ENCODE results near the gene MED17.

MED17 gene

GRCh38 chr11:93849751-93850593 is 65.9 kb downstream of the MED17 start:
- no peaks in the 10 kb centered on the region for H3K79me2 ChIP-seq (ENCODE audit: control insufficient read depth, insufficient read depth, low read length)
- peak overlapping the region; percentile 61 for H3K56ac ChIP-seq (ENCODE audit: low read length)
- WGBS (ENCODE audit: extremely low coverage, insufficient coverage, low lambda C conversion rate), result no CpG with 5 or more reads among the region's 67 CpGs
- peak overlapping the region; percentile 28 for H3K9ac ChIP-seq (ENCODE audit: low read length)
- no peak overlapping the region for H2AK5ac ChIP-seq (ENCODE audit: low read length)
- peak overlapping the region; percentile 6 for H3K4me2 ChIP-seq (ENCODE audit: low read length)
- no peak overlapping the region for H3K23ac ChIP-seq (ENCODE audit: low read length)
- H3K27me3 ChIP-seq (ENCODE audit: insufficient read depth, low read length, poor library complexity), result no peaks in the 10 kb centered on the region
- no peaks in the 10 kb centered on the region for H3K36me3 ChIP-seq (ENCODE audit: control insufficient read depth, insufficient read depth, low read length)
- no peak overlapping the region for H3K4me3 ChIP-seq (ENCODE audit: low read length)
- peak overlapping the region; percentile 80 for H2BK15ac ChIP-seq (replicated peaks; ENCODE audit: low read depth)
- H3K79me1 ChIP-seq (ENCODE audit: low read length), result no peaks in the 10 kb centered on the region
- H3K4ac ChIP-seq (ENCODE audit: low read depth, low read length), result peak overlapping the region; percentile 94
- peaks cover 4% of the 10 kb centered on the region for H3K4me1 ChIP-seq (ENCODE audit: control insufficient read depth, low read depth, low read length)
- DNase-seq, result no peak
- H2BK5ac ChIP-seq (ENCODE audit: low read length), result no peak overlapping the region
- H3K27ac ChIP-seq (ENCODE audit: low read depth, low read length), result no peak overlapping the region
- H3K18ac ChIP-seq (ENCODE audit: low read length), result peak overlapping the region; percentile 95
- H4K5ac ChIP-seq (ENCODE audit: low read length), result no peak overlapping the region
- H4K8ac ChIP-seq (ENCODE audit: low read depth, low read length), result peak overlapping the region; percentile 65
- H2BK120ac ChIP-seq (ENCODE audit: low read depth, low read length), result peak overlapping the region; percentile 31

DNA sequence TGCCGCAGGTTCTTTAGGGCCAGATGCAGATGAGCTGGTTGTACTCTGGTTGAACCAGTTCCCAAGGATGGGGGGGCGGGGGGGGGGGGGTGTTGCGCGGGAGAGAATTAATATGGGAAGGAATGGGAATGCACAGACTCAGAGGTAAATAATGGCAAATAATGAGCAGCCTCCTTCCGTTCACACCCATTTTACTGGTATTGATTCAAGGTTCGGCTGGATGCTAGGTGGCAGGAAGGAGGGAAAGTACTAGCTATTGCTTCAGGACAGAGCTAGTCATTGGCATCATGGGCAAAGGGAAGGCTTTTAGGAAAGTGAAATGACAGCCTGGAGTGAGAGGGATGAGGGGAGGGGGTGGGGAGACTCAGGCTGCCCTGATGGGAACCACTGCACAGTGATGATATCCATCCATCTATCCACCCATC is 66.5 kb downstream of the MED17 start, which contains the start of gene VSTM5:
VSTM5 (minus strand) TSS at position 25 of the 425 bp plus-strand sequence. CDS start 116 bp downstream, outside the sequence.
- Histone ChIP-seq H3K27ac (ENCODE audit: low read depth, low read length) (no peak within 1 kb of the TSS), H4K8ac (ENCODE audit: low read depth, low read length) (peak within 1 kb of the TSS; percentile 65), H3K56ac (ENCODE audit: low read length) (peak within 1 kb of the TSS; percentile 61), H2AK5ac (ENCODE audit: low read length) (no peak within 1 kb of the TSS), H3K18ac (ENCODE audit: low read length) (peak within 1 kb of the TSS; percentile 95), H3K79me1 (ENCODE audit: low read length) (no peaks in the 10 kb centered on the region), H3K36me3 (ENCODE audit: control insufficient read depth, insufficient read depth, low read length) (no peaks in the 10 kb centered on the region), H2BK15ac (replicated peaks; ENCODE audit: low read depth) (peak within 1 kb of the TSS; percentile 80), H3K4ac (ENCODE audit: low read depth, low read length) (peak within 1 kb of the TSS; percentile 94), H3K4me1 (ENCODE audit: control insufficient read depth, low read depth, low read length) (peaks cover 4% of the 10 kb centered on the region), H2BK5ac (ENCODE audit: low read length) (no peak within 1 kb of the TSS), H4K5ac (ENCODE audit: low read length) (no peak within 1 kb of the TSS), H3K79me2 (ENCODE audit: control insufficient read depth, insufficient read depth, low read length) (no peaks in the 10 kb centered on the region), H2BK120ac (ENCODE audit: low read depth, low read length) (peak within 1 kb of the TSS; percentile 31), H3K4me2 (ENCODE audit: low read length) (peak within 1 kb of the TSS; percentile 6), H3K27me3 (ENCODE audit: insufficient read depth, low read length, poor library complexity) (no peaks in the 10 kb centered on the region), H3K9ac (ENCODE audit: low read length) (peak within 1 kb of the TSS; percentile 28), H3K23ac (ENCODE audit: low read length) (no peak within 1 kb of the TSS), H3K4me3 (ENCODE audit: low read length) (no peak within 1 kb of the TSS)
- no peak for DNase-seq
- no CpG with 5 or more reads among the region's 6 CpGs for whole genome bisulfite sequencing (ENCODE audit: extremely low coverage, insufficient coverage, low lambda C conversion rate)

DNA sequence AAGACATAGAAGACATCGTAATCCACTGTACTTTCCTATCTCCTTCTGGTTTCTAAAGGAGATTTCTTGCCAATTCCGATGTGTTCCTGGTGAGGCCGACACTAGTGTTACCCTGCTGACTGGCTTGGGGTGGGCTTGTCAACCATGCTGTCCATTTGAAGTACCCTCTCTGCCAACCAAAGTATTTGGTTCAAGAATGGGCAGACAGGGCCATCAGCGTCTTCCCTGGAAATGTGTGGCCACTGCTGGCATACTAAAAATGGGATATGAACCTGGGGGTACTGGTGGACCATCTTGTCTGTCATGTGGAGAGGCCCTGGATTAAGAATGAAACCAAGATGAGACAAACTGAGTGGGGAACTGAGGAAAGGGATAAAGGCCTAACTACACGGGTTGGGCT is 68.2 kb downstream of the MED17 start:
- DNase-seq, result no peak
- H3K23ac ChIP-seq (ENCODE audit: low read length), result no peak overlapping the region
- WGBS (ENCODE audit: extremely low coverage, insufficient coverage, low lambda C conversion rate), result no CpG with 5 or more reads among the region's 5 CpGs
- peak overlapping the region; percentile 11 for H3K18ac ChIP-seq (ENCODE audit: low read length)
- H3K27me3 ChIP-seq (ENCODE audit: insufficient read depth, low read length, poor library complexity), result no peaks in the 10 kb centered on the region
- peak overlapping the region; percentile 29 for H2BK120ac ChIP-seq (ENCODE audit: low read depth, low read length)
- H4K5ac ChIP-seq (ENCODE audit: low read length), result no peak overlapping the region
- no peaks in the 10 kb centered on the region for H3K79me1 ChIP-seq (ENCODE audit: low read length)
- H3K79me2 ChIP-seq (ENCODE audit: control insufficient read depth, insufficient read depth, low read length), result no peaks in the 10 kb centered on the region
- H3K4ac ChIP-seq (ENCODE audit: low read depth, low read length), result peak overlapping the region; percentile 62
- H2BK15ac ChIP-seq (replicated peaks; ENCODE audit: low read depth), result no peak overlapping the region
- H3K4me1 ChIP-seq (ENCODE audit: control insufficient read depth, low read depth, low read length), result peaks cover 6% of the 10 kb centered on the region
- peak overlapping the region; percentile 69 for H2AK5ac ChIP-seq (ENCODE audit: low read length)
- H3K56ac ChIP-seq (ENCODE audit: low read length), result peak overlapping the region; percentile 59
- peak overlapping the region; percentile 69 for H2BK5ac ChIP-seq (ENCODE audit: low read length)
- no peak overlapping the region for H4K8ac ChIP-seq (ENCODE audit: low read depth, low read length)
- H3K36me3 ChIP-seq (ENCODE audit: control insufficient read depth, insufficient read depth, low read length), result no peaks in the 10 kb centered on the region
- H3K4me3 ChIP-seq (ENCODE audit: low read length), result no peak overlapping the region
- H3K4me2 ChIP-seq (ENCODE audit: low read length), result no peak overlapping the region
- H3K9ac ChIP-seq (ENCODE audit: low read length), result no peak overlapping the region
- H3K27ac ChIP-seq (ENCODE audit: low read depth, low read length), result no peak overlapping the region

GRCh38 chr11:93857413-93858120 is 73.5 kb downstream of the MED17 start:
- H3K9ac ChIP-seq (ENCODE audit: low read length), result no peak overlapping the region
- no peak overlapping the region for H3K56ac ChIP-seq (ENCODE audit: low read length)
- peak overlapping the region; percentile 51 for H2BK120ac ChIP-seq (ENCODE audit: low read depth, low read length)
- no peak overlapping the region for H4K5ac ChIP-seq (ENCODE audit: low read length)
- no peak overlapping the region for H3K4me3 ChIP-seq (ENCODE audit: low read length)
- H3K23ac ChIP-seq (ENCODE audit: low read length), result no peak overlapping the region
- H2BK5ac ChIP-seq (ENCODE audit: low read length), result no peak overlapping the region
- H3K4ac ChIP-seq (ENCODE audit: low read depth, low read length), result no peak overlapping the region
- DNase-seq, result no peak
- no peak overlapping the region for H4K8ac ChIP-seq (ENCODE audit: low read depth, low read length)
- H3K36me3 ChIP-seq (ENCODE audit: control insufficient read depth, insufficient read depth, low read length), result no peaks in the 10 kb centered on the region
- H2BK15ac ChIP-seq (replicated peaks; ENCODE audit: low read depth), result no peak overlapping the region
- peak overlapping the region; percentile 6 for H3K18ac ChIP-seq (ENCODE audit: low read length)
- no peak overlapping the region for H2AK5ac ChIP-seq (ENCODE audit: low read length)
- no CpG with 5 or more reads among the region's 3 CpGs for WGBS (ENCODE audit: extremely low coverage, insufficient coverage, low lambda C conversion rate)
- H3K27me3 ChIP-seq (ENCODE audit: insufficient read depth, low read length, poor library complexity), result no peaks in the 10 kb centered on the region
- H3K79me2 ChIP-seq (ENCODE audit: control insufficient read depth, insufficient read depth, low read length), result no peaks in the 10 kb centered on the region
- H3K27ac ChIP-seq (ENCODE audit: low read depth, low read length), result peak overlapping the region; percentile 13
- peaks cover 13% of the 10 kb centered on the region for H3K4me1 ChIP-seq (ENCODE audit: control insufficient read depth, low read depth, low read length)
- no peak overlapping the region for H3K4me2 ChIP-seq (ENCODE audit: low read length)
- H3K79me1 ChIP-seq (ENCODE audit: low read length), result no peaks in the 10 kb centered on the region

GRCh38 chr11:93858121-93858775 is 74.2 kb downstream of the MED17 start:
- WGBS (ENCODE audit: extremely low coverage, insufficient coverage, low lambda C conversion rate), result no CpG with 5 or more reads among the region's 3 CpGs

More at GRCh38 chr11:93858121-93858775, 74.2 kb downstream of the MED17 start:
- Histone ChIP-seq H3K9ac (ENCODE audit: low read length) (peak overlapping the region; percentile 11), H3K36me3 (ENCODE audit: control insufficient read depth, insufficient read depth, low read length) (no peaks in the 10 kb centered on the region), H2AK5ac (ENCODE audit: low read length) (peak overlapping the region; percentile 41), H2BK15ac (replicated peaks; ENCODE audit: low read depth) (no peak overlapping the region), H3K18ac (ENCODE audit: low read length) (peak overlapping the region; percentile 18), H3K4me3 (ENCODE audit: low read length) (no peak overlapping the region), H3K56ac (ENCODE audit: low read length) (peak overlapping the region; percentile 46), H3K23ac (ENCODE audit: low read length) (no peak overlapping the region), H3K79me1 (ENCODE audit: low read length) (no peaks in the 10 kb centered on the region), H3K4me1 (ENCODE audit: control insufficient read depth, low read depth, low read length) (peaks cover 9% of the 10 kb centered on the region), H2BK120ac (ENCODE audit: low read depth, low read length) (peak overlapping the region; percentile 51), H3K27ac (ENCODE audit: low read depth, low read length) (no peak overlapping the region), H3K79me2 (ENCODE audit: control insufficient read depth, insufficient read depth, low read length) (no peaks in the 10 kb centered on the region), H3K4ac (ENCODE audit: low read depth, low read length) (no peak overlapping the region), H4K5ac (ENCODE audit: low read length) (no peak overlapping the region), H4K8ac (ENCODE audit: low read depth, low read length) (no peak overlapping the region), H3K27me3 (ENCODE audit: insufficient read depth, low read length, poor library complexity) (no peaks in the 10 kb centered on the region), H2BK5ac (ENCODE audit: low read length) (peak overlapping the region; percentile 77), H3K4me2 (ENCODE audit: low read length) (no peak overlapping the region)
- DNase-seq, result no peak

Measured in mesendoderm (in vitro differentiated cells).